Measurements from ENCODE around the gene FASN.

DNA sequence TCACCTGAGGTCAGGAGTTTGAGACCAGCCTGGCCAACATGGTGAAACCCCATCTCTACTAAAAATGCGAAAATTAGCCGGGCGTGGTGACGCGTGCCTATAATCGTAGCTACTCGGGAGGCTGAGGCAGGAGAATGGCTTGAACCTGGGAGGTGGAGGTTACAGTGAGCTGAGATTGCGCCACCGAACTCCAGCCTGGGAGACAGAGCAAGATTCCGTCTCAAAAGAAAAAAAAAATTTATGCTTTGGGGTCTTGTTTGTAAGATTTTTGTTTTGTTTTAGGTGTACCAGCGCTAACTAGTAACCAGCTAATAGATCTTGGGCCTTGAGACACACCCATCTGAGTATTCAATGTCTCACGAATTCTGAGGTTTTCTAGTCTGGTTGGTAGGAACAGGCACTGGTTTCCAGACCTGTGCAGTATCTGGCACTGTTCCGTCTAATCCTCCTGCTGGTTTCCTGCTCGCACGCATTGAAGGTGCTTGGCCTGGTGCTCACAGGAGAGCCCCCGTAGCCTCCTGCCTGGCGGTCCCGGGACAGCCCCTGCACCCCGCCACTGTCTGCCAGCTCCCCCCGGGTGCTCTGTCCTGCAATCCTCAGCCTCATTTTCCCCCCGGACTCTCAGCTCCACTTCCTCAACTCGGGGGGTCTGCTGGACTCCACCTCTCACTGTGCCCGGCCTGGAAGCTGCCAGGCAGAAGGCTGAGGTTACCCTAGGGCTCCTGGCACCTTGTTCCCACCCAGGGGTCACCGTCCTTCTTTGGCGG, 21.8 kb downstream of the FASN start:
- TF ChIP-seq TAF1 (IDR thresholded peaks at IDR 0.05; ENCODE audit: borderline replicate concordance, low read depth, low read length) (no peak), POLR2AphosphoS5 (IDR thresholded peaks at IDR 0.05; ENCODE audit: low read depth, low read length) (no peak)

Measured in GM12892 (cell line).